GM20000 (cell line): Measurements from ENCODE around the gene RAB13.
A peak's percentile ranks its signal among the peaks of the same experiment; 100 is the strongest.

ENCODE experiments used
- DNase-seq: peaks from one replicate; pipeline ENCODE4 v3.0.0; 2012; ENCODE audit warnings: low spot score
- CTCF ChIP-seq: IDR thresholded peaks from 2 replicates; pipeline ENCODE4 v1.5.1; 2012; ENCODE audit warnings: mild to moderate bottlenecking, control low read depth; ENCODE audit errors: extremely low read depth, missing control alignments

Gene RAB13

GRCh38 chr1:153973071-153973470 lies 13.1 kb downstream of the RAB13 start:
- no peak for DNase-seq
- no peak for TF ChIP-seq CTCF

- TF ChIP-seq CTCF = no peak
- no peak for DNase-seq
These were observed 15.8 kb downstream of the RAB13 start for GRCh38 chr1:153970346-153970745.

- no peak for TF ChIP-seq CTCF
- DNase-seq = no peak
These were observed 17.2 kb downstream of the RAB13 start for GRCh38 chr1:153968972-153969371.

- no peak for TF ChIP-seq CTCF
- no peak for DNase-seq
These were observed 17.7 kb downstream of the RAB13 start for GRCh38 chr1:153968408-153968807.

- no peak for DNase-seq
- no peak for TF ChIP-seq CTCF
These were observed 18.2 kb downstream of the RAB13 start for GRCh38 chr1:153968000-153968363.

GRCh38 chr1:153967107-153967999 lies 18.8 kb downstream of the RAB13 start, which contains the start of gene CREB3L4:
Gene CREB3L4, plus strand, starts transcription at chr1:153967902. Its CDS starts 624 bp downstream, at chr1:153968526.
- DNase-seq = peak; percentile 90
- TF ChIP-seq CTCF = peak; percentile 35

- TF ChIP-seq CTCF = no peak
- DNase-seq = no peak
These were observed 22.2 kb downstream of the RAB13 start for GRCh38 chr1:153963850-153964331.
